ENCODE results near the gene GAST. TPM values are rescaled to one million over a fixed set of nuclear protein-coding genes. Genes with fewer than 3 reads are reported as not detected.
"Not testable (repeated sequence)": the region's sequence is repeated elsewhere in the genome, so short reads cannot be mapped to it uniquely, and the experiment has no call there.

Gene GAST
- total and polyA plus RNA-seq, 5 experiments from 2014 or later: not detected

DNA sequence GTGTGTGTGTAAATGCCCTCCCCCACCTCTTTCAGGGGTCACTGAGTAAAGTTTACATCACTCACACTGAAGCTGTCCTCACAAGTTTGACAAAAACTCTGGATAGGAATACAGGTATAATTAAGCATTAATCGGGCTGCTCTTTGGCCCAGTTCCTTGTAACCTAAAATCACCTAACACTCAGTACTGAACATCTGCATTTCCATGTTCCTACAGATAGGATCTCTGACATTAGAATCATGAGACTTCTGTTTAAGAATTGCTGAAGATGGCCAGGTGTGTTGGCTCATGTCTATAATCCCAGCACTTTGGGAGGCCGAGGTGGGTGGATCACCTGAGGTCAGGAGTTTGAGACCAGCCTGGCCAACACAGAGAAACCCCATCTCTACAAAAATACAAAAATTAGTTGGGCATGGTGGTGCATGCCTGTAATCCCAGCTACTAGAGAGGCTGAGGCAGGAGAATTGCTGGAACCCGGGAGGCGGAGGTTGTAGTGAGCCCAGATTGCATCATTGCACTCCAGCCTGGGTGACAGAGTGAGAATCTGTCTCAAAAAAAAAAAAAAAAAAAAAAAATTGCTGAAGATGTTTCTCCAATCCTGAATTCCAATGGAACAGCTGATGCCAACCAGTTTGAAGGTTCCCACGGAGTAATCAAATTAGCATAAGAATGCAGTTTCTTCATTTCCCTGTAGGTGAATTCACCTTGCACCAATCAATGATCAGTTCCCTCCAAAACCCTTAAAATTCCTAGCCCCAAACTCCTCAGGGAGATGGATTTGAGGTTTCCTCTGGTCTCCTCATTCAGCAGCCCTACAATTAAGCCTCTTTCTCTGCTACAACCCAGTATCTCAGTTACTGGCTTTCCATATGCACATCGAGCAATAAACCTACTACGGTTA, 36.7 kb upstream of the GAST start:
- POLR2A ChIA-PET: interaction anchor here (6.2 kb wide), 1 partner anchor 15 kb away, joined by 271 read pairs; the partner anchor contains the start of gene EIF1
- Mint-ChIP-seq H3K27ac (peak overlapping the region in 2 of 10 donors; percentile 14 to 83), H3K4me1 (peaks cover 17 to 38% (median 24%) of the 10 kb centered on the region in 4 donors)
- not testable (repeated sequence) for DNase-seq, H3K4me3 Mint-ChIP-seq, H3K9me3 Mint-ChIP-seq, H3K36me3 Mint-ChIP-seq, H3K27me3 Mint-ChIP-seq, ATAC-seq

DNA sequence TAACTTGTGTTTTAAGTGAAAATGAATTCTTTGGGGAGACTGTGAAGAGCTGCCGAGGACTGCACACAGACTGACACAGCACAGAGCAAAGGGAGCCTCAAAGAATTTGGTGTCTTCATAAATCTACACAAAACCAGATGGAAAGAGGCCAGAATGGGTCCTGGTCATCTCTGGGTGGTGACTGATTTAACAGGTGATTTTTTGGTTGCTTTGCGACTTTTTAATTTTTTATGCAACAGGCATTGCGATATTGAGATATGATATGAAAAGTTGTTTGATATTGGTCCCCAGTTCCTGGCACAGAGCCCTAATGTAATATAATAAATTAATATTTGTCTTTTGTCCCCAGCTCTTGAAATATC, 36.1 kb upstream of the GAST start:
- Mint-ChIP-seq H3K36me3 (no peaks in the 10 kb centered on the region), H3K4me3 (peak overlapping the region in 1 of 10 donors; percentile 68), H3K27ac (peak overlapping the region in 3 of 10 donors; percentile 14 to 83 (median 19)), H3K27me3 (no peaks in the 10 kb centered on the region), H3K9me3 (no peaks in the 10 kb centered on the region), H3K4me1 (peaks cover 17 to 38% (median 24%) of the 10 kb centered on the region in 4 donors)
- DNase-seq: no peak
- ATAC-seq: no peak
- POLR2A ChIA-PET: interaction anchor here (6.2 kb wide), 1 partner anchor 14 kb away, joined by 271 read pairs; the partner anchor contains the start of gene EIF1

DNA sequence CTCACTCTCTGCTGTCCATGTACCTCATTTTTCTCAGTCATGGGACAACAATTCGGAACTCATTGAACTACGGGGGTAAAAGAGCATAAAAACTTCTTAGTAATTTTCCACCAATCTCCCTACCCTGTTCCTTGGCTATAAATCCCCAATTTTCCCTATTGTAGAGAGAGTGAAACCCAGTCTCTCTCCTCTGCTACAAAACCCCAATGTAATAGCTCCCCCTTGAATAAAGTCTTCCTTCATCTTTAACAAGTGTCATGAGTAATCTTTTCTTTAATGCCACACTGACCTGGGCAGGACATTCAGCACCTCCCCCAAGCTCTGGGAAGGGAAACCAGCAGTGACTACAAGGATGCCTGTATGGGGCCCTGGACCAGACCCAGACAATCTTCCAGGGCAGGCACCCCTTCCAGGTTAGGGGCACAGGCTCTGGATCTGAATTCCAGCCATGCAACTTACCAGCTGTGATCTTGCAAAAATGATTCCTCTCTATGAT, 33.7 kb upstream of the GAST start:
- Mint-ChIP-seq H3K4me1 (peaks cover 17 to 40% (median 25%) of the 10 kb centered on the region in 4 donors), H3K9me3 (no peaks in the 10 kb centered on the region), H3K4me3 (peak overlapping the region; percentile 81 to 95 (median 86)), H3K27ac (peak overlapping the region; percentile 94 to 99 (median 95)), H3K27me3 (no peaks in the 10 kb centered on the region), H3K36me3 (no peaks in the 10 kb centered on the region)
- DNase-seq: peak in 1 of 10 donors; percentile 59
- POLR2A ChIA-PET: interaction anchor here (0.7 to 6.2 kb wide), 8 partner anchors 10 to 1141 kb away, joined by 3 to 271 read pairs (median 6); partner anchors contain the start of genes EIF1 and KRTAP16-1
- ATAC-seq: peak in 1 of 2 donors; percentile 1

DNA sequence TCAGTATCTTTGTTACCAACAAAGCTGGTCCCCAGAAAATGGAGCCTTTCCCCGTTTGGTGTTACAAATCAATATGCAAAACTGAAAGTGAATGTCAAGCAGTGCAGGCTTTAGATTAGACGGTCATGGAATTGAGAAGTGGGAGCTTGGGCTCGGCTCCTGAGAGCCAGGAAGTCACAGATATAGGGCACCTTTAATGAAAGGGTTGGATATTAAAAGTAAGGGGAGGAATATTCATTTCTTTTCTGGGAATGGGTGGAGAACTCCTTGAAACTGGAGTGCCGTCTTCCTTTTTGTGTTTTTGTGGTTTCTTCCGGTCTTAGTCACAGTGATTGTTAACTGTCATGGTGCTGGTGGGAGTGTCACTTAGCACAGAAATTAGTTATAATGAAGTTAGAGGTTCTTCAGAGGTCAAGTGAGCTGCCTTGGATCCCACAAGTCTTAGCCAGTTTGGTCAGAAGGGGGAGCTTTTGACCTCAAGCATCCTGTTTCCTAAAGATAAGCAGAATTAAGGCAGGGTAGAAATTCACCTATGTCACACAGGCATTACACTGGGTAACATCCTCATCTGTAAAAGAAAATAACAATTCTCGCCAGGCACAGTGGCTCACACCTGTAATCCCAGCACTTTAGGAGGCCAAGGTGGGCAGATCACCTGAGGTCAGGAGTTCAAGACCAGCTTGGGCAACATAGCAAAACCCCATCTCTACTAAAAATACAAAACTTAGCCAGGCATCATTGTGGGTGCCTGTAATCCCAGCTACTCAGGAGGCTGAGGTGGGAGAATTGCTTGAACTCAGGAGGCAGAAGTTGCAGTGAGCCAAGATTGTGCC, 33.0 kb upstream of the GAST start:
- Mint-ChIP-seq H3K4me1 (peaks cover 17 to 40% (median 25%) of the 10 kb centered on the region in 4 donors), H3K27ac (peak overlapping the region; percentile 94 to 99 (median 95)), H3K9me3 (no peaks in the 10 kb centered on the region), H3K36me3 (no peaks in the 10 kb centered on the region), H3K27me3 (no peaks in the 10 kb centered on the region), H3K4me3 (peak overlapping the region; percentile 81 to 95 (median 86))
- DNase-seq: peak in 8 of 10 donors; percentile 29 to 72 (median 58)
- POLR2A ChIA-PET: interaction anchor here (0.7 to 6.2 kb wide), 8 partner anchors 11 to 1139 kb away, joined by 3 to 271 read pairs (median 6); partner anchors contain the start of genes EIF1 and KRTAP16-1
- ATAC-seq: peak; percentile 86 to 89

DNA sequence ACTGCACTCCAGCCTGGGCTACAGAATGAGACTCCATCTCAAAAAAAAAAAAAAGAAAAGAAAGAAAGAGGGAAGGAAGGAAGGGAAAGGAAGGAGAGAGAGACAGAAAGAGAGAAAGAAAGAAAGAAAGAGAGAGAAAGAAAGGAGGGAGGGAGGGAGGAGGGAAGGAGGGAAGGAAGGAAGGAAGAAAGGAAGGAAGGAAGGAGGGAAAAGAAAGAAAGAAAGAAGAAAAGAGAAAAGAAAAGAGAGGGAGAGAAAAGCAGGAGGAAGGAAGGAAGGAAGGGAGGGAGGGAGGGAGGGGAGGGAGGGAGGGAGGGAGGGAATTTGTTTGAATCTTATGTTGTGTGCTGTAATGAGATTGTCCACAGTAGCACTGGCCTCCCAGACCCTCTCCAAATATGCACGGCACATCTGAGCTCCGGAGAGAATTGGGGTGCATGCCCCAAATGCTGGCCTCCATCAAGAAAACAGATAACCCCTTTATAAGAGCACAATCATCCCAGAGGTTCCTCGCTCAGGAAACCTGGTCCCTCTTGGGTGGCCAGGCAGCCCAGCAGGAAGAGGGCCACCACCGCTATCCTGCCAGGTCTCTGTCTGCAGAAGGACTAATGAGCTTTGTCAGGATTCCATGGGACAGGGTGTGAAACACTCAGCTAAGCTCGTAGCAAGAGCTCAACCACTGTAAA, 32.2 kb upstream of the GAST start:
- H3K36me3 Mint-ChIP-seq: no peaks in the 10 kb centered on the region
- H3K27me3 Mint-ChIP-seq: no peaks in the 10 kb centered on the region
- peaks cover 17 to 39% (median 25%) of the 10 kb centered on the region in 4 donors for H3K4me1 Mint-ChIP-seq
- H3K4me3 Mint-ChIP-seq: peak overlapping the region in 7 of 10 donors; percentile 28 to 89 (median 86)
- POLR2A ChIA-PET: interaction anchor here (0.7 to 6.2 kb wide), 6 partner anchors 10 to 1139 kb away, joined by 3 to 271 read pairs (median 8); partner anchors contain the start of genes EIF1 and KRTAP16-1
- DNase-seq (no peak), ATAC-seq (no peak)
- peak overlapping the region; percentile 94 to 99 (median 95) for H3K27ac Mint-ChIP-seq
- no peaks in the 10 kb centered on the region for H3K9me3 Mint-ChIP-seq

DNA sequence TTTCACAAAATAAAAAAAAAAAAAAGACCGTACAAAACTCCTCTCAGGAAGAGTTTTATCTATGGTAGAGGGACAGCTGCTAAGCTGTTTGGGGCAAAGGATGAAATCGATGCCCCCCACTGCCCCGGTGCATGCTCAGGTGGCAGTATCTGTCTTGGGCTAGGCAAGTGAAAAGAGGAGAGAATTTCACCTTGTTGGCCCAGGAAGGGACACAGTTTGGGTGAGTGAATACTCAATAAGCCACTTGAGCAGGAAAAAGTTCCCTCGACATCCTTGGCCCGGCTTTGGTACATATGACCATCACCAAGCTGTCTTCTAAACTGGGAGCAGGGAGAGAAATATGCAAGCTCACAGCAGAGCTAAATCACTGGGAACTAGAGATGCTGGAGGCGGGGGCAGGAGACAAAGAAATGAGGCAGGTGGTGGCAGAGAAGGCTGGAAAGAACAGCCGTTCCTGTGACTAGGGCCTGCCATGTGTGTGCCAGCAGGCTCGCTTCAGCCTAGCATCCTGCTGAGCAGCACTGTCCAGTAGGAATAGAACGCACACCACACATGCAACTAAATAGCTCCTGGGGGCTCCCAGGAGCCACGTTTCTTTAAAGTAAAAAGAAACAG, 31.6 kb upstream of the GAST start:
- Mint-ChIP-seq H3K4me3 (no peak overlapping the region), H3K27me3 (no peaks in the 10 kb centered on the region), H3K9me3 (no peaks in the 10 kb centered on the region), H3K4me1 (peaks cover 17 to 39% (median 25%) of the 10 kb centered on the region in 4 donors), H3K36me3 (no peaks in the 10 kb centered on the region), H3K27ac (peak overlapping the region in 3 of 10 donors; percentile 18 to 66 (median 24))
- POLR2A ChIA-PET: interaction anchor here (4.0 to 6.2 kb wide), 2 partner anchors 10 to 12 kb away, joined by 64 to 271 read pairs; partner anchors contain the start of gene EIF1
- DNase-seq (no peak), ATAC-seq (no peak)

DNA sequence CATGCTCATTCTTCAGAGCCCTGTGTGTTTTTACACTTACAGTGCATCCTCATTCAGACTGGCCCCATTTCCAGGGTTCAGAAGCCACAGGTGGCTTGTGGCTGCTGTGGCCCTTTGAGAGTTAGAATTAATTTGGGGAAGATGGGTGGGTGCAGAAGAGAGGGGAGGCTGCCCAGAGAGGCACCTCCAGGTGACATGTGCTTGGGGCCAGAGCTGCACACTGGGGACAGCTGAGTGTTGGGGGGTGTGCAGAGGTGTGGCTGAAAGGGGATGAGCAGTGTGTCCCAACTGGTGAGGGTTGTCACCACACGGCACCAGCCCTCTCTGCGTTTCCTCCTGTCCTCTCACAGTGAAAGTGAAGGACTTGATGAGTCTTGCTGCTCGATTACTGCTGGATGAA, 30.4 kb upstream of the GAST start:
- no peaks in the 10 kb centered on the region for H3K9me3 Mint-ChIP-seq
- H3K4me1 Mint-ChIP-seq: peaks cover 17 to 29% (median 26%) of the 10 kb centered on the region in 4 donors
- H3K4me3 Mint-ChIP-seq: no peak overlapping the region

DNA sequence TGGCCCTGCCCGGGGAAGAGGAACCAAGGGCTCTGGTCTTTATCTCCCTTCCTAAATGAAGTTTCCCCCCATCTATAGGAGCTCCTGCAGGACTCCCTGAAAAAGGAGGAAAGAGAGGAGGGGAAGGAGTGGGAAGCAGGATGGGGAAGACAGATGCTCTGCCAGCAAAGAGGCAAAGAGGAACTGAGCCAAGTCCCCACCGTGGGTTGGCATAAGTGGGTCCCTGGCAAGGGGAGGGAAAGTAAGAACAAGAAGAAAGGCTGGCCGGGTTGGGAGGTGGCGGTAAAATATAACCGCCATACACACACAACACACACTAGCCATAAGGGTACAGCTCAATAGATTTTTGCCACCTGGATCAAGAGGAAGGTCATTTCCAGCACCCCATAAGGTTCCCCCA, 29.5 kb upstream of the GAST start:
- Mint-ChIP-seq H3K36me3 (no peaks in the 10 kb centered on the region), H3K27me3 (no peaks in the 10 kb centered on the region), H3K27ac (peak overlapping the region in 2 of 10 donors; percentile 29 to 60), H3K4me1 (peaks cover 17 to 29% (median 26%) of the 10 kb centered on the region in 4 donors), H3K4me3 (no peak overlapping the region), H3K9me3 (no peaks in the 10 kb centered on the region)
- ATAC-seq (no peak), DNase-seq (no peak)
- POLR2A ChIA-PET: interaction anchor here (0.7 kb wide), 1 partner anchor 15 kb away, joined by 3 read pairs; no protein-coding TSS in a partner anchor

More for the DNA sequence above, 30.4 kb upstream of the GAST start:
- no peaks in the 10 kb centered on the region for H3K27me3 Mint-ChIP-seq
- POLR2A ChIA-PET: interaction anchor here (6.2 kb wide), 1 partner anchor 8 kb away, joined by 271 read pairs; the partner anchor contains the start of gene EIF1
- DNase-seq (no peak), ATAC-seq (no peak)
- H3K27ac Mint-ChIP-seq: peak overlapping the region in 3 of 10 donors; percentile 49 to 84 (median 59)
- no peaks in the 10 kb centered on the region for H3K36me3 Mint-ChIP-seq

DNA sequence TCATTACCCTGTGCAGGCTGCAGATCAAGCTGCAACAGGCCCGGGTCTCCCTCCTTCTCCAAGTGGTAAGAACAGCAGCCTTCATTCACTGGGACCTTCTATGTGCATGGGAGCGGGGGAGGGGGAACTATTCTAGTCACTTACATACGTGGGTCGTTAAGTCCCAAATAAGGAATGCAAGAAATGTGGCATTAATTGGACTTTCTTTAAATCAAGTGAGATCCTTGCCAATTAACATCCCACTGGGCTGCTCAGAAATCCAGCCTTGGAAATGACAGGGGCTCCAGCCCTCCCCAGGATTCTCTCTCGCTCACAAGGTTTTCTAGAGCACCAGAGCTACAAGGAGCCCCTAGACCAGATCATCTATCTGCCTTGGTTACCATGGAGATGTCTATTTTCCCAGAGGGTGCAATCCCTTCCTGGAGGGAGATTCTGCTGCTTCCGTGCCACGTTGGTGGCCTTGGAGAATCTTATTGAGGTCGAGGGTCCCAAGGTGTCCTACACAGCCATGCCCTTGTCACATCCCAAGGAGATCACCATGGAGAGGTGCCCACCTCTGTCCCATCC, 28.6 kb upstream of the GAST start:
- H3K4me3 Mint-ChIP-seq: no peak overlapping the region
- H3K4me1 Mint-ChIP-seq: peaks cover 15 to 30% (median 26%) of the 10 kb centered on the region in 4 donors
- POLR2A ChIA-PET: no interaction called here
- DNase-seq (no peak), ATAC-seq (no peak)
- no peaks in the 10 kb centered on the region for H3K27me3 Mint-ChIP-seq
- no peaks in the 10 kb centered on the region for H3K9me3 Mint-ChIP-seq
- H3K27ac Mint-ChIP-seq: no peak overlapping the region
- no peaks in the 10 kb centered on the region for H3K36me3 Mint-ChIP-seq

DNA sequence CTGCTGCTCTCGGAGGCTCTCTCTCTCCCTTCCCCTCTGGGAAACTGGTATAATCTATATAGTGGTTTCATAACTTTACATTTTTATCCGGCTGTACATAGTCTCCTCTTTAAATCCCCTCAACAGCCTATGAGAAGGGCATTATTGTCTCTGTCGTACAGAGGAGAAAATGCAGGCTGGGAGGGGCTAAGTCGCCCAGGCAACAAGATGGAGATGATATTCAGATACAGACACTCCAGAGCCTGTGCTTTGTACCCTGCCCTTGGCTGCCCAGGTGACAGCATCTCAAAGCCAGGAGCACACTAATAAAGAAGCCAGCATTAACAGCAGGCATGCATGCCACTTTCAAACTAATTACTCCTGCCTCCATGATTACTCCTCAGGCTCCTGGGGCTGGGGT, 28.1 kb upstream of the GAST start:
- Mint-ChIP-seq H3K27ac (peak overlapping the region in 1 of 10 donors; percentile 25), H3K9me3 (peaks cover 0 to 2% (median 0%) of the 10 kb centered on the region in 9 donors), H3K4me1 (peaks cover 12 to 25% (median 22%) of the 10 kb centered on the region in 4 donors), H3K36me3 (peaks cover 0 to 5% (median 3%) of the 10 kb centered on the region in 3 donors), H3K4me3 (no peak overlapping the region), H3K27me3 (no peaks in the 10 kb centered on the region)
- no peak for DNase-seq
- POLR2A ChIA-PET: interaction anchor here (0.6 to 1.4 kb wide), 3 partner anchors 13 to 1264 kb away, joined by 3 to 8 read pairs (median 3); no protein-coding TSS in a partner anchor
- no peak for ATAC-seq

DNA sequence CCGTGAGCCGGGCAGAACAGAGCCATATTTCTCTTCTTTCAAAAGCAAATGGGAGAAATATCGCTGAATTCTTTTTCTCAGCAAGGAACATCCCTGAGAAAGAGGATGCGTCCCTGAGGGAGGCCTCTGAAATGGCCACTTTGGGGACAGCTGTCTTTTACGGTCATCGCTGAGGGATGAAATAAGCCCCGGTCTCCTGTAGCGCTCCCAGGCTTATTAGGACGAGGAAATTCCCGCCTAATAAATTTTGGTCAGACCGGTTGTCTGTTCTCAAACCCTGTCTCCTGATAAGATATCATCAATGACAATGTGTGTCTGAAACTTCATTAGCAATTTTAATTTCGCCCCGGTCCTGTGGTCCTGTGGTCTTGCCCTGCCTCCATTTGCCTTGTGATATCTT, 26.4 kb upstream of the GAST start:
- not testable (repeated sequence) for H3K9me3 Mint-ChIP-seq, ATAC-seq, H3K27me3 Mint-ChIP-seq, DNase-seq, H3K4me3 Mint-ChIP-seq
- POLR2A ChIA-PET: interaction anchor here (1.0 to 1.4 kb wide), 3 partner anchors 9 to 20 kb away, joined by 3 to 8 read pairs (median 3); no protein-coding TSS in a partner anchor
- Mint-ChIP-seq H3K4me1 (peaks cover 11 to 28% (median 25%) of the 10 kb centered on the region in 4 donors), H3K27ac (peak overlapping the region in 1 of 10 donors; percentile 61), H3K36me3 (peaks cover 0 to 22% (median 16%) of the 10 kb centered on the region in 3 donors)

Data from naive thymus-derived CD8-positive, alpha-beta T cell (primary cell).